OCI-LY1 (cell line): Measurements from ENCODE around the gene VTI1A.

Source experiments
- EZH2 ChIP-seq: fragments of 200-600 bp; sonication (generic), shearing (Covaris generic); IDR thresholded peaks from 2 replicates; pipeline ENCODE4 v1.8.0; 2017; ENCODE audit warnings: borderline replicate concordance, mixed run types, mild to moderate bottlenecking, antibody characterized with exemption, low read length, moderate library complexity, mixed read lengths
- TF ChIP-seq, protein P1 (sequence below): fragments of 200-600 bp; sonication (generic), shearing (Covaris generic); IDR thresholded peaks from 2 replicates; pipeline ENCODE4 v1.5.1; 2017; ENCODE audit warnings: mild to moderate bottlenecking, antibody characterized with exemption, low read length, moderate library complexity, mixed read lengths

DNA sequence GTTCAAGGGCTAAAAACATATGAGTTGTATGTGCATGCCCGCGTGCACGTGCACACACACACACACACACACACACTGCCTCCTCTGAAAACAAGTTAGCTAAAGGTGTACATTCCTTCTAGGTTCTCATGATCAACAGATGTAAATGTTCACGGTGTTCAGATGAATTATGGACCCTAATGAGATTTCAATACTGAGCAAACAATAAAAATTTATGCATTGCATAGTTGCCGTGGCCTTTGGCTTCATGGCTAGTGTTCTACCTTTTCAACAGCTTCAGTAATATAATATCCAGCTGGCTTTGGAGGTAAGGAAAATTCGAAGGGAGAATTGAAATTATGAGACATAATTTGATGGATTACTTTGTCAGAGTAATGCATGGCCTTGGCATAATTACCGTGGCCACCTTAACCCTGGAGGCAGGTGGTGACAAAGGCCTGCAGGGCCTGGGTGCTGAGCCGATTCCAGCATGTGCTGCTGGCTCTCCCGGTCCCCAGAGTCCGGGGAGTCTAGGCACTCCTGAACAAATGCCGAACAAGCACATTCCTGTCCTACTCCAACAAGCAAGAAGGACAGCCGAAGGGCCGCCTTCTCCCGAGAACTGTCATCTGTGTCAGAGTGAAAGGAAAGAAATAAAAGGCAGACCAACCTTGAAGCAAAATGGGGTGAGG is 336.5 kb downstream of the VTI1A start:
- TF ChIP-seq, protein P1, sequence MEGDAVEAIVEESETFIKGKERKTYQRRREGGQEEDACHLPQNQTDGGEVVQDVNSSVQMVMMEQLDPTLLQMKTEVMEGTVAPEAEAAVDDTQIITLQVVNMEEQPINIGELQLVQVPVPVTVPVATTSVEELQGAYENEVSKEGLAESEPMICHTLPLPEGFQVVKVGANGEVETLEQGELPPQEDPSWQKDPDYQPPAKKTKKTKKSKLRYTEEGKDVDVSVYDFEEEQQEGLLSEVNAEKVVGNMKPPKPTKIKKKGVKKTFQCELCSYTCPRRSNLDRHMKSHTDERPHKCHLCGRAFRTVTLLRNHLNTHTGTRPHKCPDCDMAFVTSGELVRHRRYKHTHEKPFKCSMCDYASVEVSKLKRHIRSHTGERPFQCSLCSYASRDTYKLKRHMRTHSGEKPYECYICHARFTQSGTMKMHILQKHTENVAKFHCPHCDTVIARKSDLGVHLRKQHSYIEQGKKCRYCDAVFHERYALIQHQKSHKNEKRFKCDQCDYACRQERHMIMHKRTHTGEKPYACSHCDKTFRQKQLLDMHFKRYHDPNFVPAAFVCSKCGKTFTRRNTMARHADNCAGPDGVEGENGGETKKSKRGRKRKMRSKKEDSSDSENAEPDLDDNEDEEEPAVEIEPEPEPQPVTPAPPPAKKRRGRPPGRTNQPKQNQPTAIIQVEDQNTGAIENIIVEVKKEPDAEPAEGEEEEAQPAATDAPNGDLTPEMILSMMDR = no peak
- no peak for TF ChIP-seq EZH2
